HCT116 (cell line): Measurements from ENCODE around the gene SEPTIN5. TPM values are rescaled to one million over a fixed set of nuclear protein-coding genes. Genes with fewer than 3 reads are reported as not detected.

Source experiments
- ATAC-seq: fragments of 200-7000 bp; cut with Tn5 transposase; 2 replicates; pipeline ENCODE4 v1.9.1; 2020; ENCODE audit warnings: mild to moderate bottlenecking, moderate library complexity
- BruUV-seq: library from RNA; stranded (reverse); fragments of 400-500 nt; replicated peaks from 2 replicates; lab custom pipeline; 2021; lab: Mats Ljungman, UMichigan
- CTCF ChIA-PET: fragments of 300-600 bp; sonication (Branson Sonifier 250); formaldehyde crosslinking; loops from one replicate; lab custom pipeline; 2021; ENCODE audit warnings: antibody characterized with exemption; lab: Charles Lee
- POLR2A ChIA-PET: fragments of 300-600, 350-600 bp; sonication (Branson Sonifier 250); formaldehyde crosslinking; loops from one replicate; lab custom pipeline; 2021; ENCODE audit warnings: antibody characterized with exemption; lab: Charles Lee
- RAD21 ChIA-PET, 2 experiments: fragments of 300-600 bp; sonication (Branson Sonifier 250); formaldehyde crosslinking; loops; one replicate each; lab custom pipeline; 2023; ENCODE audit warnings: low total read pairs in 2 of 2; ENCODE audit not compliant: uncharacterized antibody in 2 of 2, unreplicated experiment in 2 of 2, low non-redundant PET in 1 of 2; lab: Charles Lee
- DNase-seq: peaks from one replicate; pipeline ENCODE4 v3.0.0-alpha.2; 2010; ENCODE audit warnings: low read depth, low spot score
- H2AFZ ChIP-seq: fragments of 200-600 bp; shearing (Covaris generic), sonication (generic); 2 replicates; pipeline ENCODE4 v1.6.1; 2017; ENCODE audit warnings: low read depth, mixed run types, mixed read lengths, antibody characterized with exemption, low read length; ENCODE audit not compliant: poor library complexity, severe bottlenecking
- H3K27ac ChIP-seq: 2 replicates; pipeline ENCODE4 v1.5.1; 2012; ENCODE audit warnings: low read depth, low read length
- H3K27me3 ChIP-seq: fragments of 200-600 bp; sonication (generic); 2 replicates; pipeline ENCODE4 v1.6.1; 2016; ENCODE audit warnings: mixed run types, low read length, mixed read lengths; ENCODE audit not compliant: insufficient read depth
- H3K36me3 ChIP-seq, 2 experiments: fragments of 200-500 bp in 1 of 2; fragments of 200-600 bp in 1 of 2; sonication (Bioruptor generic) in 1 of 2; sonication (generic) in 1 of 2; 2 replicates each; pipeline versions ENCODE4 v1.5.1 to v1.6.1; 2014 to 2016; ENCODE audit warnings: low read length in 2 of 2, inconsistent platforms in 1 of 2, mixed read lengths in 1 of 2, mixed run types in 1 of 2; ENCODE audit not compliant: insufficient read depth in 2 of 2, control insufficient read depth in 1 of 2
- H3K4me1 ChIP-seq, 2 experiments: fragments of 200-600 bp in 1 of 2; sonication (generic) in 1 of 2; 2 replicates each; pipeline versions ENCODE4 v1.5.1 to v1.6.1; 2012 to 2017; ENCODE audit warnings: low read length in 2 of 2, inconsistent platforms in 1 of 2, mild to moderate bottlenecking in 1 of 2, mixed read lengths in 1 of 2, mixed run types in 1 of 2, moderate library complexity in 1 of 2; ENCODE audit not compliant: insufficient read depth in 2 of 2, control insufficient read depth in 1 of 2
- H3K4me2 ChIP-seq: fragments of 200-600 bp; sonication (generic); 2 replicates; pipeline ENCODE4 v1.6.1; 2017; ENCODE audit warnings: mixed run types, low read length, mixed read lengths
- H3K4me3 ChIP-seq, 2 experiments: fragments of 200-600 bp in 1 of 2; sonication (generic) in 1 of 2; replicated peaks in 1 of 2; 2 replicates each; pipeline ENCODE4 v1.5.1; 2011 to 2016; ENCODE audit warnings: low read length in 2 of 2, control low read depth in 1 of 2, low read depth in 1 of 2, mild to moderate bottlenecking in 1 of 2, mixed read lengths in 1 of 2, mixed run types in 1 of 2
- H3K79me2 ChIP-seq: fragments of 200-600 bp; sonication (generic); 2 replicates; pipeline ENCODE4 v1.6.1; 2017; ENCODE audit warnings: mild to moderate bottlenecking, mixed run types, low read length, moderate library complexity, mixed read lengths; ENCODE audit not compliant: insufficient read depth
- H3K9ac ChIP-seq: fragments of 200-600 bp; sonication (generic); 2 replicates; pipeline ENCODE4 v1.6.1; 2016; ENCODE audit warnings: low read length, mixed read lengths
- H3K9me2 ChIP-seq: fragments of 200-600 bp; sonication (generic), shearing (Covaris generic); 2 replicates; pipeline ENCODE4 v1.6.1; 2017; ENCODE audit warnings: mixed run types, mild to moderate bottlenecking, moderate library complexity; ENCODE audit not compliant: insufficient read depth
- H3K9me3 ChIP-seq, 2 experiments: fragments of 200-500 bp in 1 of 2; fragments of 200-600 bp in 1 of 2; sonication (Bioruptor generic) in 1 of 2; sonication (generic) in 1 of 2; 2 replicates each; pipeline ENCODE4 v1.6.1; 2014 to 2017; ENCODE audit warnings: low read length in 2 of 2, mixed read lengths in 2 of 2, inconsistent platforms in 1 of 2, low read depth in 1 of 2, mild to moderate bottlenecking in 1 of 2, mixed run types in 1 of 2, moderate library complexity in 1 of 2; ENCODE audit not compliant: control insufficient read depth in 1 of 2, insufficient read depth in 1 of 2
- H4K20me1 ChIP-seq: fragments of 200-600 bp; sonication (generic), shearing (Covaris generic); 2 replicates; pipeline ENCODE4 v1.6.1; 2017; ENCODE audit warnings: mixed run types, mild to moderate bottlenecking, moderate library complexity; ENCODE audit not compliant: insufficient read depth
- CBX3 ChIP-seq: IDR thresholded peaks from 2 replicates; pipeline ENCODE4 v1.6.1; 2012; ENCODE audit warnings: low read depth
- EGR1 ChIP-seq: IDR thresholded peaks from 2 replicates; pipeline ENCODE4 v1.6.1; 2012; ENCODE audit warnings: low read depth
- ELF1 ChIP-seq: IDR thresholded peaks from 2 replicates; pipeline ENCODE4 v1.6.1; 2012; ENCODE audit warnings: low read depth, borderline replicate concordance
- EZH2 ChIP-seq: fragments of 200-600 bp; sonication (generic); IDR thresholded peaks from 2 replicates; pipeline ENCODE4 v1.6.1; 2017; ENCODE audit warnings: antibody characterized with exemption, mixed run types
- FOSL1 ChIP-seq: IDR thresholded peaks from 2 replicates; pipeline ENCODE4 v1.6.1; 2012; ENCODE audit warnings: low read depth
- POLR2A ChIP-seq: IDR thresholded peaks from 2 replicates; pipeline ENCODE4 v1.7.0; 2011; ENCODE audit warnings: borderline replicate concordance; ENCODE audit not compliant: insufficient read depth, insufficient read length; ENCODE audit errors: extremely low read depth
- POLR2AphosphoS5 ChIP-seq: IDR thresholded peaks from 2 replicates; pipeline ENCODE4 v1.6.1; 2011; ENCODE audit warnings: mild to moderate bottlenecking, low read depth, low read length, moderate library complexity
- SRF ChIP-seq: IDR thresholded peaks from 2 replicates; pipeline ENCODE4 v1.6.1; 2012; ENCODE audit warnings: low read depth
- TCF7L2 ChIP-seq: IDR thresholded peaks from 2 replicates; pipeline ENCODE4 v1.7.0; 2011; ENCODE audit warnings: borderline replicate concordance, inconsistent platforms; ENCODE audit not compliant: insufficient read depth, insufficient read length; ENCODE audit errors: extremely low read depth
- ZBTB33 ChIP-seq: IDR thresholded peaks from 2 replicates; pipeline ENCODE4 v1.6.1; 2011; ENCODE audit warnings: mild to moderate bottlenecking, low read length, moderate library complexity; ENCODE audit not compliant: insufficient replicate concordance; ENCODE audit errors: extremely low read depth
- ZFX ChIP-seq: fragments of 450-650 bp; IDR thresholded peaks from 2 replicates; pipeline ENCODE4 v1.6.1; 2017
- ZNF274 ChIP-seq: fragments of 200-500 bp; sonication (Bioruptor generic); IDR thresholded peaks from 2 replicates; pipeline ENCODE4 v1.6.1; 2014; ENCODE audit warnings: mild to moderate bottlenecking, low read depth, low read length, inconsistent platforms
- intact Hi-C: fragments of 100-400 bp; cut with micrococcal nuclease; formaldehyde crosslinking; loops from 2 replicates; pipeline ENCODE4 v1.10.0; 2022
- total RNA-seq: library from RNA; stranded (reverse); gene quantifications from one replicate; pipeline ENCODE4 v1.2.1, GENCODE V29; 2021; ENCODE audit not compliant: unreplicated experiment

SEPTIN5 gene
- total RNA-seq, 1 experiment from 2014 or later = 9.0 TPM

- intact Hi-C loops = loop anchor here (10.0 kb wide), 1 partner anchor 419 kb away; the partner anchor contains the start of gene CLTCL1
- H3K4me1 ChIP-seq = peaks cover 5 to 28% of the 10 kb centered on the region in 2 experiments; a peak in 3 of 4 replicates
- BruUV-seq = no TSS peak
Measured at GRCh38 chr22:19713650-19714311, 522 bp upstream of the SEPTIN5 start.

More at GRCh38 chr22:19713650-19714311, 522 bp upstream of the SEPTIN5 start:
- Histone ChIP-seq H3K79me2 (no peaks in the 10 kb centered on the region), H3K4me3 (peak overlapping the region in 1 of 2 experiments; percentile 23; a peak in 2 of 4 replicates), H3K9me3 (no peaks in the 10 kb centered on the region), H3K4me2 (peak overlapping the region; percentile 58), H3K9me2 (no peaks in the 10 kb centered on the region), H2AFZ (no peak overlapping the region), H3K27ac (no peak overlapping the region), H4K20me1 (no peaks in the 10 kb centered on the region), H3K27me3 (no peaks in the 10 kb centered on the region), H3K36me3 (no peaks in the 10 kb centered on the region), H3K9ac (no peak overlapping the region)
- POLR2A ChIA-PET = no interaction called here
- RAD21 ChIA-PET = no interaction called here
- CTCF ChIA-PET = no interaction called here
- TF ChIP-seq ELF1 = no peak
- TF ChIP-seq FOSL1 = no peak
- TF ChIP-seq POLR2A = no peak
- no peak for TF ChIP-seq POLR2AphosphoS5
- no peak for TF ChIP-seq CBX3
- TF ChIP-seq ZBTB33 = no peak
- TF ChIP-seq ZNF274 = no peak
- no peak for TF ChIP-seq ZFX
- TF ChIP-seq TCF7L2 = no peak
- TF ChIP-seq EZH2 = no peak
- no peak for TF ChIP-seq EGR1
- TF ChIP-seq SRF = no peak
- ATAC-seq (0 out of 2 replicates have a peak, but pooled peaks have one; percentile 21), DNase-seq (no peak)
